ENCODE measurements around the gene TMEM109.

Gene TMEM109

GRCh38 chr11:60942970-60943565, 29.1 kb downstream of the TMEM109 start:
- DNase-seq (ENCODE audit: low spot score), result no peak

- no peak for DNase-seq (ENCODE audit: low spot score)
Observed at GRCh38 chr11:60944490-60945294, 30.7 kb downstream of the TMEM109 start.

GRCh38 chr11:60945295-60945667, 31.3 kb downstream of the TMEM109 start:
- DNase-seq (ENCODE audit: low spot score), result no peak

- DNase-seq (ENCODE audit: low spot score), result no peak
Observed at GRCh38 chr11:60946601-60947264, 32.8 kb downstream of the TMEM109 start.

GRCh38 chr11:60947700-60948099, 33.7 kb downstream of the TMEM109 start:
- no peak for DNase-seq (ENCODE audit: low spot score)

- DNase-seq (ENCODE audit: low spot score), result no peak
Observed at GRCh38 chr11:60948250-60948649, 34.3 kb downstream of the TMEM109 start.

GRCh38 chr11:60950024-60950423, 36.1 kb downstream of the TMEM109 start:
- DNase-seq (ENCODE audit: low spot score), result no peak

- peak; percentile 65 for DNase-seq (ENCODE audit: low spot score)
Observed at GRCh38 chr11:60950933-60951605, 37.1 kb downstream of the TMEM109 start.

- no peak for DNase-seq (ENCODE audit: low spot score)
Observed at GRCh38 chr11:60951606-60951903, 37.6 kb downstream of the TMEM109 start.

- no peak for DNase-seq (ENCODE audit: low spot score)
Observed at GRCh38 chr11:60951904-60952741, 38.2 kb downstream of the TMEM109 start, which contains the start of gene SLC15A3. SLC15A3 (minus strand) TSS chr11:60952176; CDS start chr11:60951551, 625 bp downstream.

GRCh38 chr11:60952742-60953170, 38.8 kb downstream of the TMEM109 start:
- DNase-seq (ENCODE audit: low spot score), result no peak

GRCh38 chr11:60953781-60954180, 39.8 kb downstream of the TMEM109 start:
- no peak for DNase-seq (ENCODE audit: low spot score)

- no peak for DNase-seq (ENCODE audit: low spot score)
Observed at GRCh38 chr11:60954421-60954820, 40.5 kb downstream of the TMEM109 start.

GRCh38 chr11:60955571-60955970, 41.6 kb downstream of the TMEM109 start:
- DNase-seq (ENCODE audit: low spot score), result no peak

GRCh38 chr11:60957188-60957587, 43.2 kb downstream of the TMEM109 start:
- DNase-seq (ENCODE audit: low spot score), result no peak

GRCh38 chr11:60959431-60959830, 45.5 kb downstream of the TMEM109 start:
- no peak for DNase-seq (ENCODE audit: low spot score)

- DNase-seq (ENCODE audit: low spot score), result no peak
Observed at GRCh38 chr11:60960405-60960804, 46.4 kb downstream of the TMEM109 start.

- DNase-seq (ENCODE audit: low spot score), result no peak
Observed at GRCh38 chr11:60964801-60965200, 50.8 kb downstream of the TMEM109 start.

- no peak for DNase-seq (ENCODE audit: low spot score)
Observed at GRCh38 chr11:60966890-60967289, 52.9 kb downstream of the TMEM109 start.

GRCh38 chr11:60968223-60968622, 54.3 kb downstream of the TMEM109 start:
- DNase-seq (ENCODE audit: low spot score), result no peak

GRCh38 chr11:60970369-60970774, 56.4 kb downstream of the TMEM109 start:
- peak; percentile 69 for DNase-seq (ENCODE audit: low spot score)

- DNase-seq (ENCODE audit: low spot score), result no peak
Observed at GRCh38 chr11:60970890-60971289, 56.9 kb downstream of the TMEM109 start.
